ENCODE results near the gene HHIP.

Gene HHIP

DNA sequence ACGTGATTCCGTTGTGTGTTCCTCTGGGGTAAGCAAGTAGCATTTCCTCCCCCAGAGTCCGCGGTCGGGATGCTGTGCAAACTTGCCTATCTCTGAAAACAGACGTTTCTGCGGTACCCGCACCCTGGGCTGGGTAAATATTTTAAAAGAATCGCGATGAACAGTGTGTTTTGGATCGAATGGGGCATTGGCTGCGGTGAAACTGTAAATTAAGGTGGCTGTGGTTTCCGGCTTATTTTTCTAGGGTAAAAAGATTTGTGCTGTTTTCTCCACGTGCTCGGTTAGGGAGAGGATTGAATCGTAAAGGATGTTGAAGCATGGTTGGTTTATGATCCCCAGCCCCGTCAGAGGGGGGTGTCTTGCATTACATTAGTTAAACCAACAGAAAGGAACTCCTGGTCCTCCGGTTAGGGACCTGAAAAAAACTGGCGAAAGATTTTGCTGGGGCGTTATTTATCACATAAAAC, 1.2 kb downstream of the HHIP start:
- POLR2A ChIA-PET, result no interaction called here
- CTCF ChIA-PET, result no interaction called here
- Histone ChIP-seq H3K9me3 (ENCODE audit: control extremely low read depth in 1 of 5, control insufficient read depth in 4 of 5, insufficient read depth in 2 of 5, low read depth in 1 of 5, low read length in 4 of 5) (no peaks in the 10 kb centered on the region), H3K27me3 (replicated peaks in 2 of 5; ENCODE audit: control insufficient read depth in 4 of 5, insufficient read depth in 5 of 5, low read length in 4 of 5) (peaks cover 0 to 45% (median 3%) of the 10 kb centered on the region in 5 experiments), H3K27ac (ENCODE audit: insufficient read depth in 1 of 2, low read depth in 1 of 2, low read length in 2 of 2, poor library complexity in 1 of 2, severe bottlenecking in 2 of 2) (no peak overlapping the region), H3K4me1 (ENCODE audit: control extremely low read depth in 1 of 4, control insufficient read depth in 4 of 4, insufficient read depth in 4 of 4, low read length in 3 of 4) (peaks cover 9 to 26% (median 21%) of the 10 kb centered on the region in 4 experiments), H3K36me3 (ENCODE audit: control insufficient read depth in 4 of 4, insufficient read depth in 4 of 4, low read length in 3 of 4) (no peaks in the 10 kb centered on the region), H3K4me3 (ENCODE audit: control insufficient read depth in 1 of 7, extremely low read depth in 1 of 7, insufficient read depth in 4 of 7, low read depth in 2 of 7, low read length in 6 of 7) (peak overlapping the region in 6 of 7 experiments; percentile 55 to 80 (median 70))
- 2% methylated on average over 17 of the region's 20 CpGs for whole genome bisulfite sequencing (ENCODE audit: insufficient coverage)
- peak; percentile 89 to 96 (median 96) for DNase-seq

- CTCF ChIA-PET, result interaction anchor here (1.5 kb wide), 1 partner anchor 107 kb away, joined by 3 read pairs; no protein-coding TSS in a partner anchor
- Histone ChIP-seq H3K4me3 (ENCODE audit: control insufficient read depth in 1 of 7, extremely low read depth in 1 of 7, insufficient read depth in 4 of 7, low read depth in 2 of 7, low read length in 6 of 7) (peak overlapping the region in 5 of 7 experiments; percentile 12 to 80 (median 54)), H3K4me1 (ENCODE audit: control extremely low read depth in 1 of 4, control insufficient read depth in 4 of 4, insufficient read depth in 4 of 4, low read length in 3 of 4) (peaks cover 9 to 26% (median 23%) of the 10 kb centered on the region in 4 experiments), H3K36me3 (ENCODE audit: control insufficient read depth in 4 of 4, insufficient read depth in 4 of 4, low read length in 3 of 4) (no peaks in the 10 kb centered on the region), H3K27ac (ENCODE audit: insufficient read depth in 1 of 2, low read depth in 1 of 2, low read length in 2 of 2, poor library complexity in 1 of 2, severe bottlenecking in 2 of 2) (no peak overlapping the region), H3K9me3 (ENCODE audit: control extremely low read depth in 1 of 5, control insufficient read depth in 4 of 5, insufficient read depth in 2 of 5, low read depth in 1 of 5, low read length in 4 of 5) (no peaks in the 10 kb centered on the region), H3K27me3 (replicated peaks in 2 of 5; ENCODE audit: control insufficient read depth in 4 of 5, insufficient read depth in 5 of 5, low read length in 4 of 5) (peaks cover 0 to 45% (median 3%) of the 10 kb centered on the region in 5 experiments)
- POLR2A ChIA-PET, result no interaction called here
- peak in 1 of 3 donors; percentile 23 for DNase-seq
- WGBS (ENCODE audit: insufficient coverage), result 7% methylated on average over 3 of the region's 4 CpGs
Observed at GRCh38 chr4:144647590-144647989, 1.6 kb downstream of the HHIP start.

DNA sequence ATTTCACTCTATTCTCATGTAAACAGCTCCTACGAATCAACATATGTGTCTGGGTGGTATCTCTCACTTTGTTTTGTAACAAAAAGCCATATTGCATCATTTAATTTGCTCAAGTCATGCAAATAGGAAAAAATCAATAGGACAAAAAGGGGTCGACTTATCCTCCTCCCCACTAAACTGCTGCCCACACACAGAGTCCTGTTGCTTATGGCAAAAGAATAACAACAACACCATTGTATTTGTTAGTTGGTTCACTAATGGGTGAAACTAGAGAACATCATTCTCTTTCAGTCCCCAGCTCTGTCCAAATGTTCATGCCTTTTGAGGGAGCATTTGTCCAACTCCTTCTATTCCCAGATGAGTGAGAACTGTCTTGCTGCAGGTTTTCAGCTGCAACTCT, 2.1 kb downstream of the HHIP start:
- 13% methylated on average over 1 of the region's 2 CpGs for WGBS (ENCODE audit: insufficient coverage)
- no peak overlapping the region for H3K27ac ChIP-seq (ENCODE audit: insufficient read depth in 1 of 2, low read depth in 1 of 2, low read length in 2 of 2, poor library complexity in 1 of 2, severe bottlenecking in 2 of 2)
- H3K36me3 ChIP-seq (ENCODE audit: control insufficient read depth in 4 of 4, insufficient read depth in 4 of 4, low read length in 3 of 4), result no peaks in the 10 kb centered on the region
- peaks cover 9 to 26% (median 23%) of the 10 kb centered on the region in 4 experiments for H3K4me1 ChIP-seq (ENCODE audit: control extremely low read depth in 1 of 4, control insufficient read depth in 4 of 4, insufficient read depth in 4 of 4, low read length in 3 of 4)
- no peak for DNase-seq
- H3K4me3 ChIP-seq (ENCODE audit: control insufficient read depth in 1 of 7, extremely low read depth in 1 of 7, insufficient read depth in 4 of 7, low read depth in 2 of 7, low read length in 6 of 7), result peak overlapping the region in 2 of 7 experiments; percentile 15 to 54
- ChIA-PET CTCF (interaction anchor here (1.5 kb wide), 1 partner anchor 107 kb away, joined by 3 read pairs; no protein-coding TSS in a partner anchor), POLR2A (no interaction called here)
- peaks cover 0 to 45% (median 3%) of the 10 kb centered on the region in 5 experiments for H3K27me3 ChIP-seq (replicated peaks in 2 of 5; ENCODE audit: control insufficient read depth in 4 of 5, insufficient read depth in 5 of 5, low read length in 4 of 5)
- no peaks in the 10 kb centered on the region for H3K9me3 ChIP-seq (ENCODE audit: control extremely low read depth in 1 of 5, control insufficient read depth in 4 of 5, insufficient read depth in 2 of 5, low read depth in 1 of 5, low read length in 4 of 5)

DNA sequence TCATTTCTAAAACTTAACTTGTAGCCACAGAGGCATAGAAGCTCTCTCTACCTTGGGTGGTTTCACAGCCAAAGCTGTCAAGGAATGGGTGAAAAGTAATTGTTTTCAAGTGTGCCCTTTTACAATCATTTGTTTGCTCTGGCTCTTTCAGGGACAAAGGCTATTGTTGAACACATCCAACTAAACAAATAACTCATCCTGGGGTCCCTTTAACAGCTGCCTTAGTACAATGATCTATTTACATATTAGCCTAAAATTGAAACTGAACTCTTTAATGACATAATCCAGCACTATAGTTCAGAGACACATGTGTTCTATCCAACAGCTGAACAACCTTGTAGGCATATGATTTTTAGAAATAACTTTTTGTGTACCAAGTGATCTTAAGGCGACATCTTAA, 3.7 kb downstream of the HHIP start:
- no peak overlapping the region for H3K4me3 ChIP-seq (ENCODE audit: control insufficient read depth in 1 of 7, extremely low read depth in 1 of 7, insufficient read depth in 4 of 7, low read depth in 2 of 7, low read length in 6 of 7)
- ChIA-PET POLR2A (no interaction called here), CTCF (interaction anchor here (1.0 kb wide), 1 partner anchor 38 kb away, joined by 3 read pairs; no protein-coding TSS in a partner anchor)
- WGBS (ENCODE audit: insufficient coverage), result no CpG with 5 or more reads among the region's 1 CpG
- no peaks in the 10 kb centered on the region for H3K36me3 ChIP-seq (ENCODE audit: control insufficient read depth in 4 of 4, insufficient read depth in 4 of 4, low read length in 3 of 4)
- DNase-seq, result no peak
- H3K9me3 ChIP-seq (ENCODE audit: control extremely low read depth in 1 of 5, control insufficient read depth in 4 of 5, insufficient read depth in 2 of 5, low read depth in 1 of 5, low read length in 4 of 5), result no peaks in the 10 kb centered on the region
- no peak overlapping the region for H3K27ac ChIP-seq (ENCODE audit: insufficient read depth in 1 of 2, low read depth in 1 of 2, low read length in 2 of 2, poor library complexity in 1 of 2, severe bottlenecking in 2 of 2)
- peaks cover 0 to 44% (median 3%) of the 10 kb centered on the region in 5 experiments for H3K27me3 ChIP-seq (replicated peaks in 2 of 5; ENCODE audit: control insufficient read depth in 4 of 5, insufficient read depth in 5 of 5, low read length in 4 of 5)
- peaks cover 9 to 26% (median 23%) of the 10 kb centered on the region in 4 experiments for H3K4me1 ChIP-seq (ENCODE audit: control extremely low read depth in 1 of 4, control insufficient read depth in 4 of 4, insufficient read depth in 4 of 4, low read length in 3 of 4)

DNA sequence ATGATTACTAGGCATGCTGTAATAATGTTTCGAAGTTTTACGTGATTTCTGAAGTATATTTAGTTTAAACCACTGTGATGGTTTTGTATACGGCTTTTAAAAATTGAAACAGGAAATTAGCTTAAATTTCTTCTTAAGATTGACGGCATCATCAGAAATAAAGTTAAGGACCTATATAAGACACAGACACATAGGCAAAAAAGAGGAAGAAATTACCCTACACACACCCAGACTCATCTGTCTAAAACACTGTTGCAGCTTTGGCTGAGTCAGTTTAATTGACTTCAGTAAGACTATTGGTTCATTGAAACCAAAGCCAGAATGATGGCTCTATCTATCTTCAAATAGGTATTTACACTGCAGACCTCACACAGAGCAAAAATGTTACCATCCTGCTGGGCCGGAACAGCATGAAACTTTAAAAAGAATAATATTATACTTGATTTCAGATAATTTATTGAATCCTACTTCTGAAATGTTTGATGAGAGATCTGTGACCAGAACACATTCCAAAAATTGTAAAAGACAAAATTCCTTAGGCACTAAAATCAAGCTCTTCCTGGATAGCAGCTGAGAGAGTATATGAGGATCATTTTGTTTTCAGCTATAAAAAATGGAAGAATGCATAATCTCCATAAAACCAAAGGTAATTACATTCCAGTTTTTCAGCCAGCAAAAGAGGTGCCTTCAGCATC, 4.5 kb downstream of the HHIP start:
- DNase-seq, result peak in 2 of 3 donors; percentile 31 to 48
- ChIA-PET CTCF (interaction anchor here (0.7 kb wide), 1 partner anchor 474 kb away, joined by 3 read pairs; no protein-coding TSS in a partner anchor), POLR2A (no interaction called here)
- no peak overlapping the region for H3K4me3 ChIP-seq (ENCODE audit: control insufficient read depth in 1 of 7, extremely low read depth in 1 of 7, insufficient read depth in 4 of 7, low read depth in 2 of 7, low read length in 6 of 7)
- no CpG with 5 or more reads among the region's 5 CpGs for WGBS (ENCODE audit: insufficient coverage)
- H3K9me3 ChIP-seq (ENCODE audit: control extremely low read depth in 1 of 5, control insufficient read depth in 4 of 5, insufficient read depth in 2 of 5, low read depth in 1 of 5, low read length in 4 of 5), result no peaks in the 10 kb centered on the region
- H3K27me3 ChIP-seq (replicated peaks in 2 of 5; ENCODE audit: control insufficient read depth in 4 of 5, insufficient read depth in 5 of 5, low read length in 4 of 5), result peaks cover 0 to 39% (median 3%) of the 10 kb centered on the region in 5 experiments
- peaks cover 9 to 26% (median 21%) of the 10 kb centered on the region in 4 experiments for H3K4me1 ChIP-seq (ENCODE audit: control extremely low read depth in 1 of 4, control insufficient read depth in 4 of 4, insufficient read depth in 4 of 4, low read length in 3 of 4)
- H3K36me3 ChIP-seq (ENCODE audit: control insufficient read depth in 4 of 4, insufficient read depth in 4 of 4, low read length in 3 of 4), result no peaks in the 10 kb centered on the region
- H3K27ac ChIP-seq (ENCODE audit: insufficient read depth in 1 of 2, low read depth in 1 of 2, low read length in 2 of 2, poor library complexity in 1 of 2, severe bottlenecking in 2 of 2), result no peak overlapping the region

GRCh38 chr4:144653781-144654545, 8.0 kb downstream of the HHIP start:
- 100% methylated on average over 1 of the region's 4 CpGs for WGBS (ENCODE audit: insufficient coverage)
- no peak overlapping the region for H3K27ac ChIP-seq (ENCODE audit: insufficient read depth in 1 of 2, low read depth in 1 of 2, low read length in 2 of 2, poor library complexity in 1 of 2, severe bottlenecking in 2 of 2)
- H3K27me3 ChIP-seq (replicated peaks in 2 of 5; ENCODE audit: control insufficient read depth in 4 of 5, insufficient read depth in 5 of 5, low read length in 4 of 5), result peaks cover 0 to 27% (median 2%) of the 10 kb centered on the region in 5 experiments
- H3K4me3 ChIP-seq (ENCODE audit: control insufficient read depth in 1 of 7, extremely low read depth in 1 of 7, insufficient read depth in 4 of 7, low read depth in 2 of 7, low read length in 6 of 7), result no peak overlapping the region
- no peaks in the 10 kb centered on the region for H3K9me3 ChIP-seq (ENCODE audit: control extremely low read depth in 1 of 5, control insufficient read depth in 4 of 5, insufficient read depth in 2 of 5, low read depth in 1 of 5, low read length in 4 of 5)
- no peaks in the 10 kb centered on the region for H3K36me3 ChIP-seq (ENCODE audit: control insufficient read depth in 4 of 4, insufficient read depth in 4 of 4, low read length in 3 of 4)
- peaks cover 0 to 4% (median under 1%) of the 10 kb centered on the region in 4 experiments for H3K4me1 ChIP-seq (ENCODE audit: control extremely low read depth in 1 of 4, control insufficient read depth in 4 of 4, insufficient read depth in 4 of 4, low read length in 3 of 4)
- CTCF ChIA-PET, result interaction anchor here (0.5 to 1.2 kb wide), 2 partner anchors 8 to 19 kb away, joined by 3 read pairs; no protein-coding TSS in a partner anchor
- POLR2A ChIA-PET, result no interaction called here
- no peak for DNase-seq
